Trophoblast cell (in vitro differentiated cells and primary cell): ENCODE measurements around the gene CLMN.

Experiments used
- DNase-seq, 2 donors: peaks; one replicate each; pipeline ENCODE4 v3.0.0-alpha.2; 2016
- H2AFZ ChIP-seq: 2 replicates; pipeline ENCODE4 v1.6.1; 2013; ENCODE audit warnings: low read length, moderate library complexity, mild to moderate bottlenecking; ENCODE audit not compliant: insufficient read depth, poor library complexity
- H2AK5ac ChIP-seq: 2 replicates; pipeline ENCODE4 v1.6.1; 2013; ENCODE audit warnings: mild to moderate bottlenecking, low read length
- H2BK120ac ChIP-seq: 2 replicates; pipeline ENCODE4 v1.6.1; 2013; ENCODE audit warnings: low read length, mild to moderate bottlenecking, moderate library complexity; ENCODE audit not compliant: insufficient read depth, poor library complexity
- H2BK12ac ChIP-seq: 2 replicates; pipeline ENCODE4 v1.6.1; 2013; ENCODE audit warnings: mild to moderate bottlenecking, low read length, moderate library complexity
- H2BK5ac ChIP-seq: 2 replicates; pipeline ENCODE4 v1.6.1; 2013; ENCODE audit warnings: low read length, low read depth, moderate library complexity, mild to moderate bottlenecking; ENCODE audit not compliant: poor library complexity
- H3K14ac ChIP-seq: 2 replicates; pipeline ENCODE4 v1.6.1; 2013; ENCODE audit warnings: mild to moderate bottlenecking, low read length
- H3K18ac ChIP-seq: 2 replicates; pipeline ENCODE4 v1.6.1; 2013; ENCODE audit warnings: mild to moderate bottlenecking, low read length
- H3K23ac ChIP-seq: 2 replicates; pipeline ENCODE4 v1.6.1; 2013; ENCODE audit warnings: low read length
- H3K27ac ChIP-seq: 2 replicates; pipeline ENCODE4 v1.5.1; 2013; ENCODE audit warnings: low read depth, mild to moderate bottlenecking, inconsistent platforms, low read length, moderate library complexity
- H3K27me3 ChIP-seq: 2 replicates; pipeline ENCODE4 v1.6.1; 2013; ENCODE audit warnings: inconsistent platforms, mild to moderate bottlenecking, low read length, moderate library complexity; ENCODE audit not compliant: insufficient read depth
- H3K36me3 ChIP-seq, 2 experiments: 1 replicate in 1 of 2; 2 replicates in 1 of 2; pipeline ENCODE4 v1.6.1; 2013; ENCODE audit warnings: low read length in 2 of 2, mild to moderate bottlenecking in 2 of 2, moderate library complexity in 1 of 2; ENCODE audit not compliant: insufficient read depth in 2 of 2, control insufficient read depth in 1 of 2
- H3K4ac ChIP-seq: 2 replicates; pipeline ENCODE4 v1.6.1; 2013; ENCODE audit warnings: low read depth, mild to moderate bottlenecking, low read length, moderate library complexity
- H3K4me1 ChIP-seq, 2 experiments: 1 replicate in 1 of 2; 2 replicates in 1 of 2; pipeline ENCODE4 v1.6.1; 2013; ENCODE audit warnings: low read length in 2 of 2, mild to moderate bottlenecking in 2 of 2, moderate library complexity in 1 of 2; ENCODE audit not compliant: insufficient read depth in 2 of 2, control insufficient read depth in 1 of 2
- H3K4me2 ChIP-seq: 2 replicates; pipeline ENCODE4 v1.6.1; 2013; ENCODE audit warnings: inconsistent platforms, mild to moderate bottlenecking, low read length, moderate library complexity
- H3K4me3 ChIP-seq: 2 replicates; pipeline ENCODE4 v1.5.1; 2013; ENCODE audit warnings: mild to moderate bottlenecking, low read depth, low read length, inconsistent platforms
- H3K79me1 ChIP-seq: one replicate; pipeline ENCODE4 v1.6.1; 2013; ENCODE audit warnings: low read length
- H3K79me2 ChIP-seq: 2 replicates; pipeline ENCODE4 v1.6.1; 2013; ENCODE audit warnings: low read length, mild to moderate bottlenecking; ENCODE audit not compliant: control insufficient read depth, insufficient read depth, poor library complexity
- H3K9ac ChIP-seq: 2 replicates; pipeline ENCODE4 v1.6.1; 2013; ENCODE audit warnings: mild to moderate bottlenecking, low read length
- H3K9me3 ChIP-seq: 2 replicates; pipeline ENCODE4 v1.6.1; 2013; ENCODE audit warnings: low read depth, mild to moderate bottlenecking, control low read depth, inconsistent platforms, low read length; ENCODE audit not compliant: insufficient read depth
- H4K12ac ChIP-seq: 2 replicates; pipeline ENCODE4 v1.6.1; 2013; ENCODE audit warnings: low read depth, mild to moderate bottlenecking, low read length, moderate library complexity
- H4K8ac ChIP-seq: 2 replicates; pipeline ENCODE4 v1.6.1; 2013; ENCODE audit warnings: low read depth, mild to moderate bottlenecking, low read length, moderate library complexity
- H4K91ac ChIP-seq: one replicate; pipeline ENCODE4 v1.6.1; 2013; ENCODE audit warnings: low read depth, mild to moderate bottlenecking, low read length, moderate library complexity
- WGBS: extraction: QIAGEN DNeasy Blood & Tissue Kit; methylation state at CpG from one replicate; pipeline ENCODE4 v1.1.7; 2013; ENCODE audit warnings: missing lambda C conversion rate; ENCODE audit not compliant: insufficient read length, insufficient coverage; ENCODE audit errors: extremely low coverage; 5-methylcytosine and 5-hydroxymethylcytosine counted together

Gene CLMN

GRCh38 chr14:95362138-95362494 is 42.4 kb upstream of the CLMN start:
- Histone ChIP-seq H3K4me2 (peak overlapping the region; percentile 22), H3K4me1 (peaks cover 2 to 8% of the 10 kb centered on the region in 2 experiments), H2BK120ac (no peak overlapping the region), H3K27me3 (no peaks in the 10 kb centered on the region), H3K79me2 (no peaks in the 10 kb centered on the region), H3K4ac (no peak overlapping the region), H4K8ac (no peak overlapping the region), H3K4me3 (no peak overlapping the region), H3K36me3 (no peaks in the 10 kb centered on the region), H3K9ac (no peak overlapping the region), H2BK12ac (no peak overlapping the region), H2AK5ac (no peak overlapping the region), H4K91ac (no peak overlapping the region), H3K18ac (no peak overlapping the region), H3K27ac (no peak overlapping the region), H3K14ac (no peak overlapping the region), H3K23ac (no peak overlapping the region), H3K79me1 (no peaks in the 10 kb centered on the region), H2AFZ (no peak overlapping the region), H4K12ac (no peak overlapping the region), H2BK5ac (no peak overlapping the region), H3K9me3 (peaks cover 2% of the 10 kb centered on the region)
- no peak for DNase-seq
- WGBS: no CpG with 5 or more reads among the region's 9 CpGs

DNA sequence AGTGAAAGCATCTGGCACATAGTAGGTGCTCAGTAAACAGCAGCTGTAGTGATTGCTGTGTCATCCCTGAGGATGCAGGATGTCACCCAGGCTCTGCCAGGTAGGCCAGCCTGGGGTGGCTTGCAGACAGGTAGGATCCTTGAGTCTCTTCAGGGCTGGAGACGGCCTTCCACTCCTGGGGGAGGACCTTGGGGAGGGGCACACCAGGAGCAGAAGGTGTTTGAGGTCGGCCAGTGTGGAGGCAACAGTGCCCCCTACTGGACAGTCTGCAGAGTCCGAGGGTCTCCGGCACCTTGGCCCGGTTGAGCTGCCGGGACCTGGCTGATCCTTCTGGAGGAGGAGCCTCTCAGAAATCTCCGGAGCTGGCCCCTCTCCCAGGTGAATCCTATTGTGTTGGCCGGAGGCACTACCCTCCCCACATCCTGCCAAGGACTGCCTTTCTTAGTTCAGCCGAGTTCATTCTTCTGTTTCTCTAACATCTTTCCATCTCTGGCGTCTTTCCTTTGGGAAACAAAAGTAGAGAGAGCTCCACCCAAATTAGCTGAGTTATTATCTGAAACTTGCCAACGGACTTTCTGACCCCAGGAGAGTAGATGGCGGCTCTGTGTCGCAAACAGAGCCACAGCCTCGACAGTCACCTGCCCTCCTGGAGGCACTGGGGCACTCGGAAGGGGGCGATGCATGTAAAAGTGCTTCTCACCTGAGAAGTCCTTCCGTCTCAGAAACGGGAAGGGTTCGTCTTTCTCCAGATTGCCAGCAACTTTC is 41.8 kb upstream of the CLMN start:
- Histone ChIP-seq H4K8ac (no peak overlapping the region), H3K4me1 (peaks cover 2 to 8% of the 10 kb centered on the region in 2 experiments), H3K23ac (no peak overlapping the region), H2BK5ac (no peak overlapping the region), H3K79me2 (no peaks in the 10 kb centered on the region), H3K27ac (no peak overlapping the region), H2AK5ac (no peak overlapping the region), H3K9ac (no peak overlapping the region), H2AFZ (no peak overlapping the region), H3K9me3 (peaks cover 2% of the 10 kb centered on the region), H4K12ac (no peak overlapping the region), H3K36me3 (no peaks in the 10 kb centered on the region), H3K18ac (no peak overlapping the region), H2BK12ac (no peak overlapping the region), H3K79me1 (no peaks in the 10 kb centered on the region), H2BK120ac (no peak overlapping the region), H3K4me2 (peak overlapping the region; percentile 22), H3K14ac (no peak overlapping the region), H4K91ac (no peak overlapping the region), H3K4me3 (no peak overlapping the region), H3K4ac (no peak overlapping the region), H3K27me3 (no peaks in the 10 kb centered on the region)
- peak; percentile 32 to 67 for DNase-seq
- no CpG with 5 or more reads among the region's 19 CpGs for WGBS

DNA sequence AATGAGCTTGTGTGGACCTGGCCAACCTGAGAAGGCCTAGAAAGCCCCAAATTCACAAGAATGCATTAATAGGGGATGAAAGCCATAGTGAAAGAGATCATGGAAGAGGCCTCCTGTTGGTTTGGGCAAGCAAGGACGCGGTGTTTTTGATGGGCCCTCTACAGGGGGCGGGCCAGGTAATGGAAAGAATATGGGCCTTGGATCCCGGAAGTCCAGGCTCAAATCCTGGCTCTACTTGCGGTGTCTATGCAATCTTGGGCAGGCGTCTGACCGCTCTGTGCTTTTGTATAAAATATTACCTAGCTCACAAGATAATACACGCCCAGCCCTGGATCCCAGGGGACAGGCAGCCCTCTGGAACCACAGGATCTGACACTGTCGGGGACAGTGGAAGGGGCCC is 41.1 kb upstream of the CLMN start:
- Histone ChIP-seq H4K12ac (no peak overlapping the region), H3K23ac (no peak overlapping the region), H3K4me3 (no peak overlapping the region), H3K79me1 (no peaks in the 10 kb centered on the region), H3K9ac (no peak overlapping the region), H3K9me3 (peaks cover 2% of the 10 kb centered on the region), H3K27me3 (no peaks in the 10 kb centered on the region), H3K4me2 (peak overlapping the region; percentile 47), H4K91ac (no peak overlapping the region), H3K27ac (no peak overlapping the region), H4K8ac (no peak overlapping the region), H3K18ac (no peak overlapping the region), H3K36me3 (no peaks in the 10 kb centered on the region), H3K4me1 (peaks cover 2 to 8% of the 10 kb centered on the region in 2 experiments), H3K14ac (no peak overlapping the region), H2AK5ac (no peak overlapping the region), H2AFZ (no peak overlapping the region), H3K79me2 (no peaks in the 10 kb centered on the region), H2BK120ac (no peak overlapping the region), H2BK12ac (no peak overlapping the region), H3K4ac (no peak overlapping the region), H2BK5ac (no peak overlapping the region)
- no CpG with 5 or more reads among the region's 9 CpGs for WGBS
- DNase-seq: no peak

- Histone ChIP-seq H4K91ac (no peak overlapping the region), H3K4me2 (peak overlapping the region; percentile 47)
- WGBS: no CpG with 5 or more reads among the region's 47 CpGs
Measured at GRCh38 chr14:95359994-95360826, 40.5 kb upstream of the CLMN start.

More at GRCh38 chr14:95359994-95360826, 40.5 kb upstream of the CLMN start:
- Histone ChIP-seq H3K4ac (no peak overlapping the region), H2BK12ac (no peak overlapping the region), H2BK5ac (no peak overlapping the region), H3K9me3 (peaks cover 2% of the 10 kb centered on the region), H3K18ac (no peak overlapping the region), H2BK120ac (no peak overlapping the region), H3K79me1 (no peaks in the 10 kb centered on the region), H3K9ac (no peak overlapping the region), H3K4me1 (peaks cover 2 to 8% of the 10 kb centered on the region in 2 experiments), H4K12ac (no peak overlapping the region), H3K4me3 (no peak overlapping the region), H3K23ac (peak overlapping the region; percentile 62), H3K14ac (no peak overlapping the region), H3K27me3 (no peaks in the 10 kb centered on the region), H2AFZ (no peak overlapping the region), H3K27ac (no peak overlapping the region), H3K36me3 (no peaks in the 10 kb centered on the region), H4K8ac (no peak overlapping the region), H2AK5ac (no peak overlapping the region), H3K79me2 (no peaks in the 10 kb centered on the region)
- DNase-seq: no peak
